HG03354 (cell line): ENCODE data around the gene INCENP.
"Not testable (repeated sequence)": the region's sequence is repeated elsewhere in the genome, so short reads cannot be mapped to it uniquely, and the experiment has no call there.

Experiments used
- ATAC-seq: cut with Tn5 transposase; IDR thresholded peaks from one replicate; pipeline ENCODE4 v1.9.1; 2021; ENCODE audit warnings: mild to moderate bottlenecking; ENCODE audit not compliant: unreplicated experiment, poor library complexity, severe bottlenecking

INCENP gene

GRCh38 chr11:62123669-62124185, at the start of gene INCENP:
Gene INCENP, plus strand, starts transcription at chr11:62124011. Its CDS starts 4,151 bp downstream, at chr11:62128162.
- peak; percentile 97 for ATAC-seq

DNA sequence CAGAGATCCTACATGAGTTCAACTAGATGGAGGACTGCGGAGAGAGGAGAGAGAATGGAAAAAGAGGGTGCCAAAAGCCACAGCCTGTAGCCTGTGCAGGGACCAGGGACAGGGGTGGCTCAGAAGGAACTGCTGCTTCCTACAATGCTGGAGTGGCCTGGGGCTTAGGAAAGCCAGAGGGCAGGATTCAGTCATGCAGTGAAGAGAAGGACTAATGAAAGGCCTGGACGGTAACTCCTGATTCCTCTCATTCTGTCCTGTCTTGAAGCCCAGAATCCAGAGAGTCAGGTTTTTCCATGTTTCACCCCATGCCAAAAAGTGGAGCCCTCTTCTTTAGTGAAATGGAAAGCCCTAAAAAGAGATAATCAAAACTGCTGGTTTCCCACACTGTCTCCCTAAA, 48.4 kb upstream of the INCENP start:
- ATAC-seq: no peak

GRCh38 chr11:62077132-62077531, 46.7 kb upstream of the INCENP start:
- no peak for ATAC-seq

GRCh38 chr11:62081378-62082291, 42.2 kb upstream of the INCENP start:
- no peak for ATAC-seq

DNA sequence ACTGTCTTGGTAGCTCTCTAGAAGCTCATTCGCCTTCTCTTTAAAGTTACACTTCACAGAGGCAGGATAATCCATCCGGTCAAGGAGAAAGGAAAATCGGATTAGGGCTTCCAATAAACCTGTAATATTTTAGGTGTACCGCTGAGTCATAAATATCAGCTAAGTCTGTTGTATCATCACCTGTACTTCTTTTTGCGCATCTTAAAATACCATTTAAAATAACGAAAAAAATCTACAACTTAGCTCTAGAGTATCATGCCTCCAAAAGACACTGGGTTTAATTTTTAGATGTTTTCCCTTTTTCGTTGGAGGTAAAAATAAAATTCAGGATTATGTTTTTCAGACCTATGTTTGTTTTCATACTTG, 41.5 kb upstream of the INCENP start:
- no peak for ATAC-seq

GRCh38 chr11:62084801-62085200, 39.0 kb upstream of the INCENP start:
- ATAC-seq: not testable (repeated sequence)

- ATAC-seq: no peak
These were observed 36.1 kb upstream of the INCENP start for GRCh38 chr11:62087694-62088093.

GRCh38 chr11:62088331-62088933, 35.4 kb upstream of the INCENP start:
- no peak for ATAC-seq

DNA sequence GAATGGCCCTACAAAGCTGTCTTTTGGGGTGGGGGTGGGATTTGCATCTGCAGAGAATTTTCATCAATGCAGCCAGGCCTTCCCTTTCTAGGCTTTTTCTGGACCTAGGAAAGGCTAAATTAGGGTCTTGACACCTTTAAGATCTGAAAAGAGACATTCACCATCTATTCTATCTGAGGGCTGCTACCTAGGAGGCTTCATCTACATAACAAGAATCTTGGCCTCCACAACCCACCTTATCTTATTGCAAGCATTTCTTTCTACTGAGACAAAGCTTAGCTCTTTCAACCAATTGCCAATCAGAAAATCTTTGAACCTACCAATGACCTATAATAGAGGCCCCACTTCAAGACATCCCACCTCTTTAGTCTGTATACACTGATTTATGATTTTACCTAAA, 20.7 kb upstream of the INCENP start:
- no peak for ATAC-seq

- ATAC-seq: no peak
These were observed 19.8 kb upstream of the INCENP start for GRCh38 chr11:62103986-62104385.

- no peak for ATAC-seq
These were observed 18.8 kb upstream of the INCENP start for GRCh38 chr11:62104816-62105653.

DNA sequence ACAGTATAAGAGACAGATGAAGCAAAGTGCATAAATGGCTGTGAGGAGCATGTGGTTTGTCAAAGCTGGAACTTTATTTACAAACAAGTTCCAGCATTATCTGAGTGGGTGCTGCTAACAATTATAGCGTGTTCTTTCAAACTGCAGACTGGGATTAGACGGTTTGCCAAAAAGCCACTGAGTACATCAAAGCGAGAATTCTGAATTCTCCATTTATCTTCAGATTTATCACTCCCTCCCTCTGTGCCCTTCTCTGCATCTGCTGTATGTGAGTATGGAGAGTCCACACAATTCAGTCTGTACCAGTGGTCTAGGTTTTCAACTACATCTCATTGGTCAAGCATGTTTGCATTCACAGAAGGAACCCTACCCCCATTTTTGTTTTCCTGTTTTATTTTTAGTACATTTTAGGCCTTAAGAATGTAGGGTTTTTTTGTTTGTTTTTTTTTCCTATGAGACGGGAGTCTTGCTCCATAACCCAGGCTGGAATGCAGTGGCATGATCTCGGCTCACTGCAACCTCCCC, 18.1 kb upstream of the INCENP start:
- no peak for ATAC-seq

DNA sequence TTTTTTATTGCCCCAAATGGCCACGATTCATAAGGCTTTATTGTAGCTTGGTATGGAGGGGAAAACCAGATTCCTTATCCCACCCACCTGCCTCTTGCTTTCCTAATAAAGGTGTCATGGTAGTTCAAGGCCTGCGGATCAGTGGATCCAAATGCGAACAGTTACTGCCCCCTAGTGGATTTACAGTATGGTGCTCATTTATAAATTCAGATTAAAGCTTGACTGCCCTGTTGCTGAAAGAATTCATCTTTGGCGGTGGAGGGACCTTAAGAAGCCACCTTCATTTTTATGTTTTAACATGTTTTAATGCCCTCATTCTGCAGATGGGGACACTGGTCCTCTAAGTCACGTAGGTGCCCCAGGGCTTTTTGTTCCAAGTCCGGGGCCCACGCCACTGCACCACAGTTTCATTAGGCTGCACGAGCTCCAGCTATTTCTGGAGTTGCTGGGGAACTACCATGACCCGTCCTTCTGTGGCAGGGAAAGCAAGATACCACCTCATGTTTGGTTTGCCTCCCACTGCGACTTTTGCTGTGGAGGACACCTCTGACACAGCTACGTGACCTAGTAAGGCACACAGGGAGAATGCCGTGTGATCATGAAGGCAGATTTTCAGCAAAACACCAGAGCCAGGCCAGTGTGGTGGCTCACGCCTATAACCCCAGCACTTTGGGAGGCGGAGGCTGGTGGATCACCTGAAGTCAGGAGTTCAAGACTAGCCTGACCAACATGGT, 15.6 kb upstream of the INCENP start:
- ATAC-seq: no peak

GRCh38 chr11:62108971-62109404, 14.8 kb upstream of the INCENP start:
- no peak for ATAC-seq

DNA sequence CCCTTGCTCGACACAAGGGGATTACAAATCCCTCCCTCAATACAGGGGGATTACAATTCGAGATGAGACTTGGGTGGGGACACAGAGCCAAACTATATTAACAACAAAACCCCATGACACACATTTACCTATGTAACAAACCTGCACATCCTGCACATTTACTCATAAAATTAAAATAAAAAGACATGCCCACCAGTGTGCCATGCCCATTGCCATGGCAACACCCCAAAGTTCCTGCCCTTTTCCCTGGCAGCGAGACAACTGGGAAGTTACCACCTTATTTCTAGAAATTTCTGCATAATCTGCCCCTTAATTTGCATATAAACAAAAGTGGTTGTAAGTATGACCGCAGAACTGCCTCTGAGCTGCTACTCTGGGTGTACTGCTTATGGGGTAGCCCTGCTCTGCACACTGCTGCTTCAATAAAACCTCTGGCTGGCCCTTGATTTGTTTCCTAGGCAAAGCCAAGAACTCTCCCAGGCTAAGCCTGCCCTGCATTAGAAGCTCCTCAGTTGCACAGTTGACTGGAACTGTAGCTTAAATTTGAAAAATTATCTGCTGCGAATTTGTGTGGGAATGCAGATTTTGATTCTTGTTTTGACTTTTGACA, 8.6 kb upstream of the INCENP start:
- ATAC-seq: no peak

GRCh38 chr11:62116451-62116850, 7.4 kb upstream of the INCENP start:
- ATAC-seq: no peak

- no peak for ATAC-seq
These were observed 4.2 kb upstream of the INCENP start for GRCh38 chr11:62119569-62119968.

GRCh38 chr11:62120001-62120400, 3.8 kb upstream of the INCENP start:
- no peak for ATAC-seq

DNA sequence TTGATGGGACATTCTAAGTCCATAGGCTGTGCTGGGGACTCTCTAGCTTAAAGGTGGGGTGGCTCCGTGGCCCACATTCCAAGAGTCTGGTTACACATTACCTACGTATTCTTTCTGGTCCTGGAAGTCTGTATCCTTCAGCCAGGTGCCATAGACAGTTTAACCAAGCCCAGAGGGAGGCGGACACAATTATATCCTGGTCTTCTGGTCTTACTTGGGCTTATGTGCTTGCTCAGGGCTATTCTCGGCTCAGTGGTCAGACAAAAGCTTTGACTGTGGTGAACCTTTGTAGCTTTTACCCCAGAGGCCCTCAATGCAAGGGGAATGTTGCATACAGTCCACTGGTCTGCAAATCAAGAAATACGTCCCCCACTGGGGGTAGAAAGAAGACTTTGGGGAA, 3.4 kb upstream of the INCENP start:
- ATAC-seq: no peak
